Natural killer cell treated with Interleukin-12 subunit alpha and Interleukin-12 subunit beta and Interleukin-15 and Interleukin-18, amount 100 ng/mL, for 72 hours (primary cell): ENCODE results near the gene TBRG4. TPM values are rescaled to one million over a fixed set of nuclear protein-coding genes. Genes with fewer than 3 reads are reported as not detected.
A peak's percentile ranks its signal among the peaks of the same experiment; 100 is the strongest.
"Not testable (repeated sequence)": the region's sequence is repeated elsewhere in the genome, so short reads cannot be mapped to it uniquely, and the experiment has no call there.

ENCODE experiments used
- ATAC-seq, 2 donors: fragments of 150-1000 bp; cut with Tn5 transposase in 1 of 2; sonication (Bioruptor Pico), chemical (Tn5 transposase) in 1 of 2; 2 replicates each; pipeline ENCODE4 v1.10.0; 2021
- DNase-seq: peaks from one replicate; pipeline ENCODE4 v3.0.0; 2022; ENCODE audit warnings: low spot score
- H3K27ac Mint-ChIP-seq, 2 donors: 1 replicate in 1 of 2; 2 replicates in 1 of 2; pipeline ENCODE4 v1.8.0; 2022; ENCODE audit warnings: mixed read lengths in 2 of 2, mild to moderate bottlenecking in 1 of 2, moderate library complexity in 1 of 2
- H3K27me3 Mint-ChIP-seq, 2 donors: 1 replicate in 1 of 2; 2 replicates in 1 of 2; pipeline ENCODE4 v1.8.0; 2022; ENCODE audit warnings: mixed read lengths in 2 of 2
- H3K36me3 Mint-ChIP-seq: one replicate; pipeline ENCODE4 v1.8.0; 2022; ENCODE audit warnings: mixed read lengths
- H3K4me1 Mint-ChIP-seq, 2 donors: 1 replicate in 1 of 2; 2 replicates in 1 of 2; pipeline ENCODE4 v1.8.0; 2022; ENCODE audit warnings: low read depth in 2 of 2, mixed read lengths in 2 of 2, mild to moderate bottlenecking in 1 of 2
- H3K4me3 Mint-ChIP-seq: one replicate; pipeline ENCODE4 v1.8.0; 2022; ENCODE audit warnings: mixed read lengths
- H3K9me3 Mint-ChIP-seq: 2 replicates; pipeline ENCODE4 v1.8.0; 2022; ENCODE audit warnings: mixed read lengths
- total RNA-seq, 2 donors: library from RNA; stranded (reverse); gene quantifications; one replicate each; pipeline ENCODE4 v1.2.3, GENCODE V29; 2022

The TBRG4 gene
- total RNA-seq, 2 donors from 2014 or later = 123 to 211 TPM

DNA sequence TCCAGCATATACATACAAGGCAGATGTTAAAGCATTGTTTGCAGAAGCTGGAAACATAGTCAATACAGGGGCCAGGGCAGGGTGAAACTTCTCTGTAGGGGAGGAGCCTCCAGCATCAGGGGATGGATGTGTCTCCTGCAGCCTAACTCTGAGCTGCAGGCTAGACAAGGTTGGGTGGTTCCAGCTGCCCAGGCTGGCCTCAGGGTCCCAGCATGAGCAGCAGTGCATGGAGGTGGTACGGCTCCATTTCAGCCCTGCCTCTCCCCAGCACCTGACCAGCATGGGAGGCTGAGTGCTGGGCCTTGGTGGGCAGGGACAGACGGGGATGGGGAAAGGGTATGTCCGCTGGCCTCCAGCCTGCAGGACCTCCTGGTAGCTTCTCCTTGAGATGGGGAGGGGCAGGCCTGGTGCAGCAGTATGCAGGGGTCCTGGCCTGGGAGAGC, 7.4 kb upstream of the TBRG4 start:
- peaks cover 11 to 28% of the 10 kb centered on the region in 2 donors for H3K4me1 Mint-ChIP-seq
- no peaks in the 10 kb centered on the region for H3K36me3 Mint-ChIP-seq
- H3K4me3 Mint-ChIP-seq = no peak overlapping the region
- H3K9me3 Mint-ChIP-seq = no peaks in the 10 kb centered on the region
- H3K27me3 Mint-ChIP-seq = peaks cover 0 to 6% of the 10 kb centered on the region in 2 donors
- ATAC-seq (no peak), DNase-seq (no peak)
- H3K27ac Mint-ChIP-seq = peak overlapping the region in 1 of 2 donors; percentile 35

DNA sequence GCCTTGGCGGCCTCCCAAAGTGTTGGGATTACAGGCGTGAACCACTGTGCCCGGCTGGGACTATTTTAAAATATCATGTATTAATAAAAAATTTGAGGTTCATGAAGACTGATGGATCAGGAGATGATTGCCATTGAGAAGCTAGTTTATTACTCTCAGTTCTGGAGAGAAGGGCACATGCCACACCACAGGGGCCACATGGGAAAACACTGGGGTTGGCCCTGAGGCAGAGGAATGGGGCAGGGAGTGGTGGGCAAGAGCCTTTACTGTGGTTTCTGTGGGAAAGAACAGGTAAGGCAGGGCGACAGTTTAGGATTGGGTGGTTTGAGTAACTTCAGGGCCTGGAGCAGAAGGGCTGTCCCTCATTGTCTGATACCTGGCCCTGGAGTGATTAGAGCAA, 6.8 kb upstream of the TBRG4 start:
- Mint-ChIP-seq H3K4me1 (peaks cover 8 to 22% of the 10 kb centered on the region in 2 donors), H3K36me3 (no peaks in the 10 kb centered on the region), H3K4me3 (no peak overlapping the region), H3K9me3 (no peaks in the 10 kb centered on the region), H3K27ac (peak overlapping the region in 1 of 2 donors; percentile 35), H3K27me3 (peaks cover 0 to 6% of the 10 kb centered on the region in 2 donors)
- DNase-seq (no peak), ATAC-seq (no peak)

DNA sequence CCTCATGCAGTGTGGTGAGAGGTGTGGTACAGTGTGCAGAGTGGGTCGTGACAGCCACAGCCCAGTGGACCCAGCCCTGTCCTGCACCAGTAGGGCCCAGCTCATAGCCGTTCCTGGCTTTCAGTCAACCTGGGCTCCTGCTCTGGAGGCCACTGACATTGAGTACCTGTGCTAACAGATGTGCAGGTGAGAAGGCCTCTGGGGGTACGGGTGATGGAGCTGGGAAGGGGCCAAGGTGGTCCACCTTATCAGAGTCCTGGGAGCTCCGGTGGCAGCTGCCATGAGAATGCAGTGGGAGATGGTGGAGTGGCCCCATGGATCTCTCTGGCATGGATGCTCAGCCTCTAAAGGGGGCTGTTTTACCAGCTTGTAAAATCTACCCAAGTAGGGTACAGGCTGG, 6.1 kb upstream of the TBRG4 start:
- Mint-ChIP-seq H3K27me3 (peaks cover 0 to 6% of the 10 kb centered on the region in 2 donors), H3K27ac (peak overlapping the region in 1 of 2 donors; percentile 43), H3K9me3 (no peaks in the 10 kb centered on the region), H3K4me3 (no peak overlapping the region), H3K4me1 (peaks cover 3 to 20% of the 10 kb centered on the region in 2 donors), H3K36me3 (no peaks in the 10 kb centered on the region)
- DNase-seq (no peak), ATAC-seq (no peak)

DNA sequence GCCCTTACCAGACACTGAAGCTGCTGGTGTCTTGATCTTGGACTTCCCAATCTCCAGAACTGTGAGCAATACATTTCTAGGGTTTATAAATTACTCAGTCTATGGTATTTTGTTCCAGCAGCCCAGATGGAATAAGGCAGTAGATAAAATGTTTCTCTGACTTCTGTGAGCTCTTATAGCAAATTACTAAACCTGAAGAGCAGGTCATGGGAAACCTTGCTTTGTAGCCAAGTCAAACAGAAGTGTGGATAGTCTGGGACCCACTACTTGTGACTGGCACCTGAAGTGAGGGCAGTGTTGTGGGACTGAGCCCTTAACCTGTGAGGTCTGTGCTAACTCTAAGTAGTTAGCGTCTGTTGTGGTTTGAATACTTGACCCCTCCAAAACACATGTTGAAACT, 4.6 kb upstream of the TBRG4 start:
- DNase-seq = no peak
- H3K36me3 Mint-ChIP-seq = no peaks in the 10 kb centered on the region
- peaks cover 9 to 14% of the 10 kb centered on the region in 2 donors for H3K4me1 Mint-ChIP-seq
- no peaks in the 10 kb centered on the region for H3K9me3 Mint-ChIP-seq
- ATAC-seq = no peak
- no peak overlapping the region for H3K27ac Mint-ChIP-seq
- H3K4me3 Mint-ChIP-seq = no peak overlapping the region
- peaks cover 0 to 6% of the 10 kb centered on the region in 2 donors for H3K27me3 Mint-ChIP-seq

DNA sequence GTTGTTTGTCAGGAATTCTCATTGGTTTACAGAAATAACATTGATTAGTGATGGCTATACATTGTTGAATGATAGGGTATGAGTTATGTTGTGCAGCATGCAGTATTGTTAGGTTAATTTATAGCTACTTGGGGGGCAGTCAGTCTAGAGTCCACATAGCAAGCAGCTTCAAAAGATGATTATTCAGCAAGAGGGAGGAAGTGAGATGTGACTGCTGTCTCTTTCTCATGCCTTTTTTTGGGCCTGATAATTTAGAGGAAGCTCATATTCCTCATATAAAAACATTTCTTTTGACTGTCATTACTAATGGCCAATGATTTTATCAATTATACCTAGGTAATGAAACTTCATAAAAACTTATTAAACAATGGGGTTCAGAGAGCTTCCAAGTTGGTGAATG, 3.4 kb upstream of the TBRG4 start:
- H3K4me1 Mint-ChIP-seq = peaks cover 18% of the 10 kb centered on the region in 2 donors
- peaks cover 4% of the 10 kb centered on the region for H3K36me3 Mint-ChIP-seq
- ATAC-seq (no peak), DNase-seq (no peak)
- H3K27me3 Mint-ChIP-seq = peaks cover 0 to 6% of the 10 kb centered on the region in 2 donors
- H3K9me3 Mint-ChIP-seq = no peaks in the 10 kb centered on the region
- H3K27ac Mint-ChIP-seq = no peak overlapping the region
- no peak overlapping the region for H3K4me3 Mint-ChIP-seq

DNA sequence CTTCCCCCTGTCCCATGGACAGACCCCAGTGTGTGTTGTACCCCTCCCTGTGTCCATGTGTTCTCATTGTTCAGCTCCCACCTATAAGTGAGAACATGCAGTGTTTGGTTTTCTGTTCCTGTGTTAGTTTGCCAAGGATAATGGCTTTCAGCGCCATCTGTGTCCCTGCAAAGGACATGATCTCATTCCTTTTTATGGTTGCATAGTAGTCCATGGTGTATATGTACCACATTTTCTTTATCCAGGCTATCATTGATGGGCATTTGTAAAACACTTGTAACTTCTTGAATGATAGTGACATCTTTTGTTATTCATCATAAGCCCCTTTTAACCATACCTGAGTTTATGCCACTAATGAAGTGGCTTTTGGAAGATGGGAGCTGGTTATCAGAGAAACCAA, 2.8 kb upstream of the TBRG4 start:
- H3K4me3 Mint-ChIP-seq, H3K27me3 Mint-ChIP-seq, H3K36me3 Mint-ChIP-seq, ATAC-seq, DNase-seq, H3K9me3 Mint-ChIP-seq: not testable (repeated sequence)
- peak overlapping the region in 1 of 2 donors; percentile 14 for H3K27ac Mint-ChIP-seq
- H3K4me1 Mint-ChIP-seq = peaks cover 16 to 20% of the 10 kb centered on the region in 2 donors

DNA sequence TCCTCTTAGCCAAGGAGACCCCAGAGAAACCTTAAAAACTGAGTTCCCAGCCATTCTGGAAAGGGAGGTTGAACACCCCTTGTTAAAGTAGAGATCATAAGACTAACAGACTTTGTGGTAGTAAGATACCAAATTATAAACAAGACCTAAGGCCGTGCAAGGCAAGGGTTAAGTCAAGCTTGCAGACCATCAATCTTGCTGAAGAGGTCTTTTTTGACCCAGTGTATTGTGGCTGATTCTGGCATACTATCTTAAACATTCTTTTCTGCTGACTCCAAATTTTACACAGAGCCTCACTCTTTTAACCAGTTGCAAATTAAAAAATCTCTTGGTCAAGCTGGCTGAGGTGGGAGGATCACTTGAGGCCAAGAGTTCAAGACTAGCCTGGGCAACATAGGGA, 1.2 kb upstream of the TBRG4 start:
- Mint-ChIP-seq H3K4me3 (peak overlapping the region; percentile 58), H3K27ac (peak overlapping the region; percentile 90 to 94), H3K4me1 (peaks cover 28 to 35% of the 10 kb centered on the region in 2 donors), H3K27me3 (peaks cover 0 to 6% of the 10 kb centered on the region in 2 donors), H3K9me3 (no peaks in the 10 kb centered on the region), H3K36me3 (peaks cover 4% of the 10 kb centered on the region)
- ATAC-seq (no peak), DNase-seq (no peak)

DNA sequence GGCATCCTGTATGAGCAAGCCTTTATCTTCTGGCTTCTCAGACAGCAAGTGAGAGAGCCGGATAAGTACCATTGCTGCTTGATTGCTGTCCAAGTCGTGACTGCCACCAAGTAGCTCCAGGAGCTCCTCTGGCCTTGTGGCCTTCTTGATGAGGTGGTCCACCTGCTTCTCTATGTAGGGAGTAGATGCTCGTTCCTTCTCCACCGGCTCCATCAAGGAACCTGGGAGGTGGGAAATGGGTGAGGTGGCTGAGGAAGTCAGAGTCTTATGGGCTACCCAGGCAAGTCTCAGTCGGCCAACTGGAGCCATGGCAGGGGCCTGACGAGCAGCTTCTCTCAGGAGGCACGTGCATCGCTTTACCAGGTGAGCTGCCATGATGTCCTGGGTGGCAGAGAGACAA, 2.6 kb downstream of the TBRG4 start:
- Mint-ChIP-seq H3K9me3 (no peaks in the 10 kb centered on the region), H3K4me1 (peaks cover 25 to 41% of the 10 kb centered on the region in 2 donors), H3K27ac (peak overlapping the region; percentile 23 to 73), H3K27me3 (no peaks in the 10 kb centered on the region), H3K4me3 (peak overlapping the region; percentile 56), H3K36me3 (peaks cover 4% of the 10 kb centered on the region)
- no peak for ATAC-seq
- peak; percentile 8 for DNase-seq

DNA sequence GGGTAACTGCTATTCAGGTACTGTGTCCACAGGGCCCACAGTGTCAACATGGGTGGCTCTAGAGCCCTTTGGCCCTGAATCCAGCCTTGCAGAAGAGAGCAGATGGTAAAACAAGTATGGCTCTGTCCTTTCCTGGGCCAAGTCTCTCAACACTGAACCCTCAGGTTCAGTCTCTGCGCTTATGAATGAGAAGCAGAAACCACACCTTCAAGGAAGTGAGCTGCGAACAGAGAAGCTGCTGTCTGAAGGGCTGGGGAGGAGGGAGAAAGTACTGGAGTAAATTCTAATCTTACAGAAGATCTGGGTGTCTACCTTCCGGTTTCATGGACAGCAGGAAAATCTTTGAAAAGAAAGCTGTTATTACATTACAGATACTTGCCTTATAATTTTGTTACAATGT, 4.1 kb downstream of the TBRG4 start:
- Mint-ChIP-seq H3K36me3 (peaks cover 4% of the 10 kb centered on the region), H3K4me3 (peak overlapping the region; percentile 42), H3K4me1 (peaks cover 20 to 41% of the 10 kb centered on the region in 2 donors), H3K9me3 (no peaks in the 10 kb centered on the region), H3K27ac (no peak overlapping the region), H3K27me3 (no peaks in the 10 kb centered on the region)
- ATAC-seq = no peak
- DNase-seq = no peak

DNA sequence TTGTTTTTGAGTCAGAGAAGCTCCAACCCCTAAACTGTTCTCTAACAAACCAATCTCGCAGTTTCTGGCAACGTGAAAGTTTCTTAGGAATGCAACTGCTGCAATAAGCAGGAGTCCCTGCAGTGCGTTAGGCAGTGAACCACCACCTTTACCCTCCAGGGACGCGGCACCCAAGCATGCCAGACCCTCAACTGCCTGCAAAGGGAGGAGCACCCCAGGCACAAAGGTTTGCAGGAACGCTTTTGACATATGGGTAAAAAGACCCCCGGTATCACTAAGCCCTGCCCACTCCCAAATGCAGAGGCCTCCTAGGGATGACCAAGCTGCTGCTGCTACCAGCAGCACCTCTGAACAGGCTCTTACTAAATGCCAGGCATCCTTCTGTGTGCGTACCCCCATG, 4.7 kb downstream of the TBRG4 start:
- Mint-ChIP-seq H3K27ac (no peak overlapping the region), H3K4me1 (peaks cover 19 to 37% of the 10 kb centered on the region in 2 donors), H3K36me3 (peaks cover 4% of the 10 kb centered on the region), H3K27me3 (no peaks in the 10 kb centered on the region), H3K9me3 (no peaks in the 10 kb centered on the region), H3K4me3 (no peak overlapping the region)
- DNase-seq (no peak), ATAC-seq (no peak)

DNA sequence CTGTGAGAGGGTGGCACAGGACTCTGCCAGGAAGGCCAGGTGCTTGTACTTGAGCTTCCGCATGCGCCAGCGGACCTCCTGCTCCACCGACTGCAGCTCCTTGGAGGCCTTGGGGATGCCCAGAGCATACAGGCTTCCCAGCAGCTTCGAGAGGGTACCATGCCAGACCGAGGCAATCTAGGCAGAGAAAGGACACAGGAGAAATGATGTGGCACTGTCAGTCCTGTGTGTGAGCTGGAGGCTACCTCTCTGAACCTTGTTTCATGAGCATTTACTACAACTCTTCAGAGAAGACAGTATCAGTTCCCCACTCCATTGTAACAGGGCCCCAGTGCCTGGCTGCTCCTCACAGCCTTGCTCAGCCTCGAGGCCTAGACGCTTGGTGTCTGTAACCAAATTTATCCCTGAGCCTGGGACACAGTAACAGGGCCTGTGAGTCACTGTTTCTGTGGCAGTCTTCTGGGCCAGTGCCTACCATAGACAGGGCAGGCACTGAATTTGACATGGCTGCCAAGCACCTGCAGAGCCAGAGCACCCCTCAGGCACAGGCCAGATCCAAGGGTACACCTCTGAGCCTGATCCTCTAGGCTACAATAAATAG, 5.8 kb downstream of the TBRG4 start:
- Mint-ChIP-seq H3K27ac (no peak overlapping the region), H3K36me3 (peaks cover 1% of the 10 kb centered on the region), H3K9me3 (no peaks in the 10 kb centered on the region), H3K27me3 (no peaks in the 10 kb centered on the region), H3K4me1 (peaks cover 16 to 31% of the 10 kb centered on the region in 2 donors), H3K4me3 (no peak overlapping the region)
- no peak for DNase-seq
- no peak for ATAC-seq

DNA sequence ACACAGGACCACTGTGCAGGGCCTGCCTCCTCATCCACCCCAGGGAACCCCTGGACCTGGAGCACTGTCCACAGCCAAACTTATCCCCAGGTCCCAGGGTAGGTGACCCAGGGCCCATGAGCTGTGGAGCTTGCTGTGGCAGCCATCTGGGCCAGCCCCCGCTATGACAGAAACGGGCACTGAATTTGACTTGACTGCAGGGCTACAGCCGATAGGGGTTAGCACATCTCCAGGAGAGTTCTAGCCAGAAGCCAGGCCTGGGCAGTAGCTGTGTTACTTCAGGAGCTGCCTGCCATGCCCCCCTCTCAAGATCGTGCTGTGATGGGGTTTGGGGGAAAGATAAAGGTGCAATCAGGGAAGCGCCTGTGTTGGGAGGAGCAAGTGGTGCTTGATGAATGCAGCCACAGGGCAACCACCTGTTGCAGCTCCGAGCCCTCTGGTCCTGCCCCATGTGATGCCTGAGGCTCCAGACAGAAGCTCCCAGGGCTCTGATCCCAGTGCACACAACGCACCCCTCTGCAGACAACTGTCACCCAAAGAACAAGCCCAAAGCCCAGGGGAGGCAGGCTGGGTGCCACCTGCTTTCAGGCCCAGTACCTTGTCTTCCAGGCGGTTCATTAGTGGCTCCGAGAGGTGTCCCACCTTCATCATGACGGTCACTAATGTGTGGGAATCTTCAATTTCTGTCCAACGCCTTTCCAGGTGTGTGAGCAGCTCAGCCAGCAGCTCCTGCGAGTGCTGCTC, 6.5 kb downstream of the TBRG4 start:
- no peak for DNase-seq
- Mint-ChIP-seq H3K4me1 (peaks cover 13 to 24% of the 10 kb centered on the region in 2 donors), H3K9me3 (no peaks in the 10 kb centered on the region), H3K27me3 (no peaks in the 10 kb centered on the region), H3K27ac (no peak overlapping the region), H3K36me3 (no peaks in the 10 kb centered on the region), H3K4me3 (no peak overlapping the region)
- ATAC-seq = no peak

DNA sequence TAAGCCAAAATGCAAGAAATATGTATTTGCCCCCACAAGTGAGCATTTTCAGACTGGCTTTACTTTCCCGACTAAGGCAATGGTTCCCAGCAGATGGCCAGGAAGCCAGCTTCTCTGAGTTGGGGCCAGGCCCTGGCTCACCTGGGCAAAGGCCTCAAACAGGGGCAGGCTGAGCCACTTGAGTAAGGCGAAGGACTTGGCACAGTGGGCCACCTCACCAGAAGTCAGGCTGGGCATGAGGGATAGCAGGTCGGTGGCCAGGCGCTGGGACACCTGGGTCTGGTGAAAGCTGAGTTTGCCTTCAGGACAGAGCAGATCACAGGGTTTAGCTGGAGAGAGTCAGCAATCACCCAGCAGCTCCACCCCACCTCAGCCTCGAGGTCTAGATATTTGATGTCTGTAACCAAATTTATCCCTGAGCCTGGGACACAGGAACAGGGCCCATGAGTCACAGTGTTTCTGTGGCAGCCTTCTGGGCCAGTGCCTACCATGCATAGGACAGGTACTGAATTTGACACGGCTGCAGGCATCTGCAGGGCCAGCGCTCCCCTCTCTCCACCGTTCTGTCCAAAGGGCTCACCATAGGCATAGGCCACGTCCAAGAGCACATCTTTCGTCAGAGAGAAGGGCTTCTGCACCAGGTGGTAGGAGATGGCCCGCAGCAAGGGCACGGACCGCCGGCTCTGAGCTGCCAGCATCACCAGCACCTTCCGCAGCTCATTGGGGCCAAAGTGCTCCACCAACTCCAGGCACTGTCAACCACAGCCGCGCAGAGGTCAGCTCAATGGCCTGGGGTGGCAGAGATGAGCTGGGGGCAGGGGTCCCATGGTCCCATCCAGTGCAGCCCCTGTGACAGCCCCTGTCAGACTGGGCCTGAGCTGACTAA, 7.3 kb downstream of the TBRG4 start:
- no peak for DNase-seq
- no peak for ATAC-seq
- no peaks in the 10 kb centered on the region for H3K27me3 Mint-ChIP-seq
- no peak overlapping the region for H3K27ac Mint-ChIP-seq
- no peaks in the 10 kb centered on the region for H3K36me3 Mint-ChIP-seq
- H3K4me3 Mint-ChIP-seq = no peak overlapping the region
- H3K9me3 Mint-ChIP-seq = no peaks in the 10 kb centered on the region
- peaks cover 12 to 22% of the 10 kb centered on the region in 2 donors for H3K4me1 Mint-ChIP-seq
